Fibroblast of villous mesenchyme (primary cell): Measurements from ENCODE around the gene TOP1. TPM values are rescaled to one million over a fixed set of nuclear protein-coding genes. Genes with fewer than 3 reads are reported as not detected.
A peak's percentile ranks its signal among the peaks of the same experiment; 100 is the strongest.

Experiments
- DNase-seq: peaks from one replicate; pipeline ENCODE4 v3.0.0-alpha.2; 2010; ENCODE audit warnings: low read depth
- H3K4me3 ChIP-seq: 2 replicates; pipeline ENCODE4 v1.5.1; 2011; ENCODE audit warnings: low read depth, mild to moderate bottlenecking, low read length
- total RNA-seq: library from RNA; depleted of rRNA; stranded (reverse); fragments of >200 nt; gene quantifications from 2 replicates; pipeline ENCODE4 v1.2.3, GENCODE V29; 2012
- TF ChIP-seq, protein P1 (sequence below): IDR thresholded peaks from 2 replicates; pipeline ENCODE4 v1.5.1; 2012; ENCODE audit warnings: low read depth, mild to moderate bottlenecking, low read length; ENCODE audit not compliant: insufficient read depth

The TOP1 gene
- total RNA-seq, 1 donor: 19.9 TPM

DNA sequence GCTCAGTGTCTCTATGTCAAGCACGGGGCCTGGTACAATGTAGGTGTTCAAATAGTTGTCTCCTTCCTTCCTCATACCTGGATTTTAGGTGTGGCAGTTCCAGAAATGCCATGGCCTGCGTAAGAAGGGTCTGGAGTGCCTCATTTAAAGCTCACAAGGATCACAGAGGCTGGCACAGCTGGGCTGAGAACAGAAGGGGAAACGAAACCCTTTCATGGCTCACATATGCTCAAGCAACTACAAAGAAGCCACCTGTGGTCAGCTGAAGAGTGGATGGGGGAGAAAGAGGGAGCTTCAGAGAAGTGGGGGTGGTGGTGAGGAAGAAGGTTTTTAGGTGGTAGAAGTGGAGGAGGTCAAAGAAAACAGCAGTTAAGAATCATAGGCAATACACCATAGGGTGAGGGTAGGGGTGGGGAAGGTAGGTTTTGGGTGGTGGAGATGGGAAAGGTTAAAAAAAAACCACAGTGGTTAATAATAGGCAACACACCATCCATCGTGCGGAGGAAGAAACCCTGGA lies 17.0 kb upstream of the TOP1 start:
- H3K4me3 ChIP-seq: no peak overlapping the region
- no peak for DNase-seq
- TF ChIP-seq, protein P1, sequence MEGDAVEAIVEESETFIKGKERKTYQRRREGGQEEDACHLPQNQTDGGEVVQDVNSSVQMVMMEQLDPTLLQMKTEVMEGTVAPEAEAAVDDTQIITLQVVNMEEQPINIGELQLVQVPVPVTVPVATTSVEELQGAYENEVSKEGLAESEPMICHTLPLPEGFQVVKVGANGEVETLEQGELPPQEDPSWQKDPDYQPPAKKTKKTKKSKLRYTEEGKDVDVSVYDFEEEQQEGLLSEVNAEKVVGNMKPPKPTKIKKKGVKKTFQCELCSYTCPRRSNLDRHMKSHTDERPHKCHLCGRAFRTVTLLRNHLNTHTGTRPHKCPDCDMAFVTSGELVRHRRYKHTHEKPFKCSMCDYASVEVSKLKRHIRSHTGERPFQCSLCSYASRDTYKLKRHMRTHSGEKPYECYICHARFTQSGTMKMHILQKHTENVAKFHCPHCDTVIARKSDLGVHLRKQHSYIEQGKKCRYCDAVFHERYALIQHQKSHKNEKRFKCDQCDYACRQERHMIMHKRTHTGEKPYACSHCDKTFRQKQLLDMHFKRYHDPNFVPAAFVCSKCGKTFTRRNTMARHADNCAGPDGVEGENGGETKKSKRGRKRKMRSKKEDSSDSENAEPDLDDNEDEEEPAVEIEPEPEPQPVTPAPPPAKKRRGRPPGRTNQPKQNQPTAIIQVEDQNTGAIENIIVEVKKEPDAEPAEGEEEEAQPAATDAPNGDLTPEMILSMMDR: no peak

DNA sequence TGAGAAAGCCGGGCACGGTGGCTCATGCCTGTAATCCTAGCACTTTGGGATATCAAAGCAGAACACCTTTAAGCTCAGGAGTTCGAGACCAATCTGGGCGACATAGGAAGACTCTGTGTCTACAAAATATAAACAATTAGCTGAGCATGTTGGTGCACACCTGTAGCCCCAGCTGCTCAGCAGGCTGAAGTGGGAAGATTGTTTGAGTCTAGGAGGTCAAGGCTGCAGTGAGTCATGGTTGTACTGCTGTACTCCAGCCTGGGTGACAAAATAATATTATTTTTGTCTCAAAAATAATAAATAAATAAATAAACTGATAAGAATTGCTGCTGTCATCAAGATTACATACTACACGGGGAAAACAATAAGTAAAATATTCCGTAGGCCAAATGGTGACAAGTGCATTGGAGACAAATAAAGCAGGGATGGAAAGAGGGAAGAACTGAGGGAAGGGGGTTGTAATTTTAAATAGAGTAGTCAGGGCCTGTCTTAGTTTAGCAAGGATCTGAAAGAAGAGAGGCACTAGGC lies 14.0 kb upstream of the TOP1 start:
- no peak overlapping the region for H3K4me3 ChIP-seq
- DNase-seq: no peak
- TF ChIP-seq, protein P1: no peak

DNA sequence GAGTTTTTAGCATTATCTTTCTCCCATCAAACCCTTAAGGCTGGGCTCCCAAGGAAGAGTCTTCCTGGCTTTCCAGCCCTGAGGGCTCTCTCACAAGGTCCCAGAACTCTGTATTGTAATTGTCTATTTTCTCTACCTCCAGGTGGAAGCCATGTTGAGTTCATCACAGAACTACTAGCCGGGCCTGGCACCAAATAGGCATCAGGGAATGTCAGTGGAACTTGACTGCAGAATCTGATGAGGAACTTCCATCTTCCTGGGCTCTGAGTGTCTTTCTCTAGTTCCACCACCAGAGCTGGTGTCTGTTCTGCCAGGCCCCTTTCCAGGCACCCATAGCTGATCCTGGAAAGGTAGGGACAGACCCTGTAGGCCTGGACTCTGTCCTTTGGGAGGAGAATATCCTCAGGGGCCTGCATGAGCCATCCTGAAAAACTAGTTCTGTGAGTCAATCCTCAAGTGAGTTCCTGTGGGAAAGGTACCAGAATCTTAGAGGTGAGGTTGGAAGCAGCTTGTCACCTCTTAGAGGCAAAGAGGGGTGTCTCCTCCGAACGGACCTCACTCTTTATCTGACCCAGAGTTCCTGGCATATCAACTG lies 11.1 kb upstream of the TOP1 start:
- H3K4me3 ChIP-seq: no peak overlapping the region
- TF ChIP-seq, protein P1: no peak
- DNase-seq: no peak

DNA sequence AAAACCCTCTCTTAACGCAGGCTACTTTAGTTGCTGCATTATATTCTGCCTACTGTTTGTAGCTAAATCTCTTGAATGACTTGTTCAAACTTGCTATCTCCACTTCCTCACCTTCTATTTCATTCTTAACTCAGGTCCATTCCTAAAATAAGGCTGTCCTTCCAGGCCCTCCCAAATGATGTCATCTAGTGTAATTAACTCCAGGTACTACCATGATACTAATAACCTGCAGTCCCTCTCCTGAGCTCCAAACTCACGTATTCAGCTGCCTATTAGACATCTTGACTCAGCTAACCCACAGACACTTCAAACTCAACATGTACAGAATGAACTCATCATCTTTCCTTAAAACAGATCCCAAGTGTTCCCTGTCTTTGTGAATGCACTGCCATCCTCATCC lies 10.5 kb upstream of the TOP1 start:
- DNase-seq: no peak
- TF ChIP-seq, protein P1: no peak

DNA sequence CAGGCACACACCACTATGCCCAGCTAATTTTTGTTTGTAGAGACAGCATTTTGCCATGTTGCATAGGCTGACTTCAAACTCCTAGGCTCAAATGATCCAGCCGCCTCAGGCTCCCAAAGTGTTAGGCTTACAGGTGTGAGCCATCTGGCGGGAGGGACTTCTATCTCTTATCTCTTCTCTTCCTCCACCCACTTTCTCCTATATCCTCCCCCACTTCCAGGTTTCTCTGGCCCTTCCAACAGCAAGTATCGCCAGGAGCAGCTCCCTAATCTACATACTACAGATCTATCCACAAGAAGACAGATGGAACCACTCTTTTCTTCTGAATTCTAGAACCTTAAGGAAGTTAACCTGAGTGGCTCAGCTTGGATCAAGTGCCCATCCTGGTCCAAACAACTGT lies 5.1 kb upstream of the TOP1 start:
- DNase-seq: no peak
- H3K4me3 ChIP-seq: no peak overlapping the region
- TF ChIP-seq, protein P1: no peak

More for the DNA sequence above, 10.5 kb upstream of the TOP1 start:
- no peak overlapping the region for H3K4me3 ChIP-seq

DNA sequence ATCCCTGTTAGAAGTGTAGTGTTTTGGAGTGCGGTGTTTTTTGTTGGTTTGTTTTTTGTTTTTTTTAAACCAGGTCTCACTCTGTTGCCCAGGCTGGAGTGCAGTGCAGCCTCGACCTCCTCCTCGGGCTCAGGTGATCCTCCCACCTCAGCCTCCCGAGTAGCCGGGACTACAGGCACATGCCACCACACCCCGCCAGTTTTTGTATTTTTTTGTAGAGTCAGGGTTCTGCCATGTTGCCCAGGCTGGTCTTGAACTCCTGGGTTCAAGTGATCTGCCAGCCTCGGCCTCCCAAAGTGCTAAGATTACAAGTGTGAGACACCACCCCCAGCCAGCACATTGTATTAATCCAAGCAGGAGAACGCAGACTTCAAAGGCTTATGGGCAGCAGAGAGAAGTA lies 1.3 kb upstream of the TOP1 start:
- TF ChIP-seq, protein P1: no peak
- no peak overlapping the region for H3K4me3 ChIP-seq
- no peak for DNase-seq

DNA sequence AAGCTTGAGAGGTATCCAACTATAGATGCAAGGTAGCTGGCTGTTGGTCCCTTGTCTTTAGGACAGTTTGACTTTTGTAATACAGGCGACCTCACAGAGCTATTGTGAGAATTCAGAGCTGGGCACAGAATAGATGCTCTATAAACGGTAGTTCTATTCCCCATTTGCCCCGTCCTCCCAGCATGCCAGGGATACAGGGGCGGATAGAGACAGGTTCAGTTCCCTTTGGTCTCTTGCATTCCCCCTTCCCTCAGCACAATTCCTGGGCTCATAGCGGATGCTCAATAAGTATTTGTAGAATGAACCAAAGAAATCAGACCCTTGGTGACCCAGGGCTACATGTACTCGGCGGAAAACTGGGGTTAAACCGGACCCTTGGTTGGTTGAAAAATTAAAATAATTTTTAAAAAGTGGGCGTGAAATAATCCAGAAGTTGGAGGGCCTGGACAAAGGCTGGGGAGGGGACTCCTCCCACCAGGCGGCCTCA lies 707 bp upstream of the TOP1 start:
- peak overlapping the region; percentile 50 for H3K4me3 ChIP-seq
- DNase-seq: no peak
- TF ChIP-seq, protein P1: no peak
